ENCODE results near the gene WDR82.

WDR82 gene

DNA sequence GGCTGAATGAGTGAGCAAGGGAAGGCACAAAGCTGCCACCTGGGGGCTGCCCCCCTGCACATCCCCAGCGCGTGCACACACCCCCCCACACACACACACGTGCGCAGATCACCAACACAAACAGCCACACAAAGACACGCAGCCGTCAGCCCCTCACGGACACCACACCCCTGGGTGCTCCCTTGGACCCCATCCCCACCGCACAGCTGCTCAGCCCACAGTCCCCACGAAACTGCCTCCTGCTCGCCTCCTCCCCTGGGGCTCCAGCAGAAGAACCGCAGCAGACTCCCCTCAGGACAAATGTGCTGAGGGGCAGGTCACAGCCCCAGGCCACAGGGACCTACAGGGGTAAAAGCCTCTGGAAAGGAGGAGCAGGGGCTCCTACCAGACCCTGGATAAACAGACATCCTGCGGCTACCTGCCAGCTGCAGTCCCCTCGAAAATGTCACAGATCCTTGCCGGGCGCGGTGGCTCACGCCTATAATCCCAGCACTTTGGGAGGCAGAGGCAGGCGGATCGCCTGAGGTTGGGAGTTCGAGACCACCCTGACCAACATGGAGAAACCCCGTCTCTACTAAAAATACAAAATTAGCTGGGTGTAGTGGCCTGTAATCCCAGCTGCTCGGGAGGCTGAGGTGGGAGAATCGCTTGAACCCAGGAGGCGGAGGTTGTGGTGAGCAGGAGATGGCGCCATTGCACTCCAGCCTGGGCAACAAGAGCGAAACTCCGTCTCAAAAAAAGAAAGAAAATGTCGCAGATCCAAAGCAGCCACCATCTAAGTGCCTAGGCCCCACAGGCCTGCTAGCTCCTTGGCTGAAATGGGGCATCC lies 46.0 kb downstream of the WDR82 start:
- Histone ChIP-seq H3K9me3 (ENCODE audit: control insufficient read depth in 1 of 2, low read length in 2 of 2) (no peaks in the 10 kb centered on the region), H3K4me1 (ENCODE audit: control insufficient read depth in 1 of 2, insufficient read depth in 2 of 2, low read length in 2 of 2) (peaks cover 0 to 22% of the 10 kb centered on the region in 2 donors), H3K36me3 (ENCODE audit: control insufficient read depth in 1 of 2, insufficient read depth in 2 of 2, low read length in 2 of 2) (peaks cover 24 to 68% of the 10 kb centered on the region in 2 donors), H3K4me3 (ENCODE audit: low read depth in 1 of 2, low read length in 2 of 2) (no peak overlapping the region), H3K27me3 (ENCODE audit: low read depth, low read length) (no peaks in the 10 kb centered on the region), H3K27ac (ENCODE audit: low read length) (no peak overlapping the region)

DNA sequence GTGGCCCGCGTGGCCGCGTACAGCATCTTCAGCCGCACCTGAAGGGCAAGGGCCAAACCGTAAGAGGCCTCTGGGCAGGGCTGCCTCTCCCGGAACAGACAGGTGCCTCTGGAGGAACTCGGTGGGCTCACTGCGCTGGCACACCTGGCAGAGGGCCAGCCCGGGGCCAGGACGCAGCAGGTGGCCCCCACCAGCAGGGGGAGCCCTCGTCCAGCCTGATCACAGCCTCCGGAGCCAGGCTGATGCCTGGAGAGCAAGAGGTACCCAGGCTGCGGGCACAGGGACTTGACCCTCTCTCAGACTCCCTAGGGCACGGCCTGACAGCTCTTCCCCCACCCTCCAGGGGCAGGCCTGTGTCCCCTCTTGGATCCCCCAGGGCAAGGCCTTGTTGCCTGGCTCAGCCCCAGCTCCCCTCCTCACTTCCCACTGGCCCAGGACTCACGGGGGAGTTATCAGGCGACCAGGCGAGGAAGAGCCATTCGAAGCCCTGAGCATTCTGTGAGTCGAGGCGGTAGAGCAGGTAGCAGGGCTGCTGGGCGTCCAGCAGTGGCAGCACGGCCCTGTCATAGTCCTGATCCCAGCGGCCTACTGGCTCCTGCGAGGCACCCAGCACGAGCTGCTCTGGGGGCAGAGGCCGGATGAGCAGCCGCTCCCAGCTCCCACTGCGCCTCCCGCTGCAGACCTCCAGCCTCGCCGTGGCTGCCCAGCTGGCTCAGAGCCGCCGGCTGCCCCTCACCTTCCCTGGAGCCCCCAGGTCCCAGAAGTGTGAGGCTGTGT lies 46.8 kb downstream of the WDR82 start:
- H3K9me3 ChIP-seq (ENCODE audit: control insufficient read depth in 1 of 2, low read length in 2 of 2): no peaks in the 10 kb centered on the region
- no peak overlapping the region for H3K27ac ChIP-seq (ENCODE audit: low read length)
- H3K27me3 ChIP-seq (ENCODE audit: low read depth, low read length): no peaks in the 10 kb centered on the region
- H3K4me1 ChIP-seq (ENCODE audit: control insufficient read depth in 1 of 2, insufficient read depth in 2 of 2, low read length in 2 of 2): peaks cover 0 to 14% of the 10 kb centered on the region in 2 donors
- H3K4me3 ChIP-seq (ENCODE audit: low read depth in 1 of 2, low read length in 2 of 2): no peak overlapping the region
- H3K36me3 ChIP-seq (ENCODE audit: control insufficient read depth in 1 of 2, insufficient read depth in 2 of 2, low read length in 2 of 2): peaks cover 24 to 68% of the 10 kb centered on the region in 2 donors

DNA sequence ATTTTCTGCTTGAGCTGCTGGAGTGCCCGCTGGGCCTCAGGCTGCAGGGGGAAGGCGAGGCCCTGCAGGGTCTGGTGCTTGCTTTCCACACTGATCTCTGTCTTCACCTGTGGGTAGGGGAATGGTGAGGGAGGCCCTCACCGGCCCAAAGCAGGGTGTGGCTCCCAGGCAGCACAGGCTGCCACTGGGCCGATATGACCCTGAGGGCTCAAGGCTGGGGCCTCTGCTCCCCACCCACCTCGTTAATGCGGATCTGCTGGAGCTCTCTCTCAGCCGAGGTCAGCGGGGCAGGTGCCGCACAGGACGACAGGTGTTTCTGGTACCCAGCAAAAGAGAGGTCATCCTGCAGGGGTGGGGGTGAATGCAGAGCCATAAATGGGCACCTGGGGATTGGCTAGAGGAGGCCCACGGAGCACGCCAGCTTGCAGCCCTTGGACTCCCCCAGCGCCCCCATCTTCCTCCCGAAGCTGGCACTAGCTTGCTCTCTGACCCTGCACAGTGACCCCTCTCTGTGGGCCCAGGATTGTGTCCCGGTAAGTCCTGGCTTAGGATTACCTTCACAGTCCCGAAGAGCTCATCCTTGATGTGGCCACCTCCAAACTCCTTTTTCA lies 47.5 kb downstream of the WDR82 start:
- Histone ChIP-seq H3K9me3 (ENCODE audit: control insufficient read depth in 1 of 2, low read length in 2 of 2) (no peaks in the 10 kb centered on the region), H3K27ac (ENCODE audit: low read length) (no peak overlapping the region), H3K4me3 (ENCODE audit: low read depth in 1 of 2, low read length in 2 of 2) (no peak overlapping the region), H3K27me3 (ENCODE audit: low read depth, low read length) (no peaks in the 10 kb centered on the region), H3K36me3 (ENCODE audit: control insufficient read depth in 1 of 2, insufficient read depth in 2 of 2, low read length in 2 of 2) (peaks cover 24 to 68% of the 10 kb centered on the region in 2 donors), H3K4me1 (ENCODE audit: control insufficient read depth in 1 of 2, insufficient read depth in 2 of 2, low read length in 2 of 2) (peaks cover 0 to 8% of the 10 kb centered on the region in 2 donors)

DNA sequence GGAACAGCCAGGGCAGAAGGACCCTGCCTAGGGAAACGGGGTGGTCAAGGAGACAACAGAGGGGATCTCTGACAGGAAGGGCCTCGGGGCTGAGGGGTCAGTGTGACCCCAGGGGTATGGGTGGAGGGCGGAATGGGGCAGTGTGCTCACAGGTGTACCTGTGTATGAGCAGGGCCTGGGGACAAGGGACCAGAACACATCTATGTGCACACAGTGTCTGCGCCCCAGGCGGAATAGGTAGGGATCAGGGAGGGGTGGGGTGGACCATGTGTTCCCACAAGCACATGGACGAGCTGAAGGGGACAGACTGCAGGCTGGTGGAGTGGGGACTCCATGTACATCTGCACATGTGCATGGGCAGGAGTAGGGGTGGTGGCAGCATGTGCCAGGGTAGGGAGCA lies 48.0 kb downstream of the WDR82 start:
- H3K4me3 ChIP-seq (ENCODE audit: low read depth in 1 of 2, low read length in 2 of 2): no peak overlapping the region
- no peak overlapping the region for H3K27ac ChIP-seq (ENCODE audit: low read length)
- H3K36me3 ChIP-seq (ENCODE audit: control insufficient read depth in 1 of 2, insufficient read depth in 2 of 2, low read length in 2 of 2): peaks cover 24 to 68% of the 10 kb centered on the region in 2 donors
- peaks cover 0 to 4% of the 10 kb centered on the region in 2 donors for H3K4me1 ChIP-seq (ENCODE audit: control insufficient read depth in 1 of 2, insufficient read depth in 2 of 2, low read length in 2 of 2)
- H3K27me3 ChIP-seq (ENCODE audit: low read depth, low read length): no peaks in the 10 kb centered on the region
- no peaks in the 10 kb centered on the region for H3K9me3 ChIP-seq (ENCODE audit: control insufficient read depth in 1 of 2, low read length in 2 of 2)

DNA sequence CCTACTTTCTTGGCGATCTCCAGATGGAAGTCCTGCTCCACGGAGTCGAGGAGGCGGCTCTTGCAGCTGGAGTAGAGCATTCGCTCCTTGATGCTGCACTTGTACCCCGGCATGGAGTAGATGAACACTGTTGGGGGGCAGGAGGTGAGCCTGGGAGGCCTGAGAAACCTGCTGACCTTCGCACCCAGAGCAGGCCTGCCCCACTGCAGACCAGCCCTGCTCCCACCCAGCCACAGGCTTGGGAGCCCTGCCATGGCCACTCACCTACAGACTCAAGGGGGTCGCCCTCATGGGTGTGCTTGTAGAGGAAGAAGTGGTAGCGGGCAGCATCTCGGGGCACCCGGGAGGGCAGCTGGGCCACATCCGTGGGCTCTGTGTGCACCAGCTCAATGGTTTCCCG lies 48.8 kb downstream of the WDR82 start:
- Histone ChIP-seq H3K4me3 (ENCODE audit: low read depth in 1 of 2, low read length in 2 of 2) (no peak overlapping the region), H3K27ac (ENCODE audit: low read length) (no peak overlapping the region), H3K9me3 (ENCODE audit: control insufficient read depth in 1 of 2, low read length in 2 of 2) (no peaks in the 10 kb centered on the region), H3K36me3 (ENCODE audit: control insufficient read depth in 1 of 2, insufficient read depth in 2 of 2, low read length in 2 of 2) (peaks cover 24 to 64% of the 10 kb centered on the region in 2 donors), H3K27me3 (ENCODE audit: low read depth, low read length) (no peaks in the 10 kb centered on the region), H3K4me1 (ENCODE audit: control insufficient read depth in 1 of 2, insufficient read depth in 2 of 2, low read length in 2 of 2) (peaks cover 0 to 2% of the 10 kb centered on the region in 2 donors)

DNA sequence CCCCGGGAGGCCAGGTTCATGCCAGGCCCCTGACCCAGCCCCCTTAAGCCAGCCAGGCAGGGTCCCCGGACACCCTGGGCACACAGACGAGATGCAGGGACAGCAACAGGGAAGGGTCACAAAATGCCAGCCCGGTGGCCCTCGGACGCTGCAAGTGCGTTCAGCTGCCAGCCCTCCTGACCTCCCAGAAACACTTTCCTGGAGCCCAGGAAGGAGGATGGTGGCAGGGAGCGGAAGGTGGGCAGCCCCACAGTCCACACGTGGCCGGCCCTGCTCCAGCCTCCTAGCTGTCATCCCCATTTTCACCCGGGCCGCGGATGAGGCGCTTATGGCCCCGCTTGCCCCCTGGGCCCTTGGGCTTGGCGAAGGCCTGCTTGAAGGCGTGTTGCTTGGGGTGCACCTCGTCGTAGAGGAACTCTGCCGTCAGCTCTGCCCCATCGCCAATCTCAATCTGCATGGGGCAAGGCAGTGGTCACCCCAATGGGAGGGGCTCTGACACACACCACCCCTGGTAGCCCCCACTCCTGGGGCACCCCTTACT lies 49.6 kb downstream of the WDR82 start:
- H3K4me3 ChIP-seq (ENCODE audit: low read depth in 1 of 2, low read length in 2 of 2): no peak overlapping the region
- no peaks in the 10 kb centered on the region for H3K9me3 ChIP-seq (ENCODE audit: control insufficient read depth in 1 of 2, low read length in 2 of 2)
- peaks cover 21 to 56% of the 10 kb centered on the region in 2 donors for H3K36me3 ChIP-seq (ENCODE audit: control insufficient read depth in 1 of 2, insufficient read depth in 2 of 2, low read length in 2 of 2)
- H3K4me1 ChIP-seq (ENCODE audit: control insufficient read depth in 1 of 2, insufficient read depth in 2 of 2, low read length in 2 of 2): peaks cover 0 to 2% of the 10 kb centered on the region in 2 donors
- no peak overlapping the region for H3K27ac ChIP-seq (ENCODE audit: low read length)
- H3K27me3 ChIP-seq (ENCODE audit: low read depth, low read length): no peaks in the 10 kb centered on the region

DNA sequence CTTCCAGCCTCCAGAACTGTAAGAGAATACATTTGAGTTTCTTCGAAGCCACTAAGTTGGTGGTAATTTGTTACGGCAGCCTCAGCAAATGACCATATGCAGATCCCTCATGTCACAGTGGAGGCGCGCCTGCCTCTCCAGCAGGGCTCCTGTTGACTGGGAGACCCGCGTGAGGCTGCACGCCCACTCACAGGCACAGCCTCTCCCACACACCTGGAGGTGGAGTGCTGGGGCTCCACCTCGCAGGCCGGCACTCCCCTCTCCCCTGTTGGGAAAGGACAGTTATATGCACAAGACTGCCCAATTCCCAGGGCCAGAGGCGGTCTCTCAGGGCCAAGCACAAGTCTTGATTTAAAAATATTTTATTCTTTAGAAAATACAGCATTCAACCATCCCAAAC lies 50.2 kb downstream of the WDR82 start:
- H3K4me1 ChIP-seq (ENCODE audit: control insufficient read depth in 1 of 2, insufficient read depth in 2 of 2, low read length in 2 of 2): peaks cover 0 to 2% of the 10 kb centered on the region in 2 donors
- no peaks in the 10 kb centered on the region for H3K27me3 ChIP-seq (ENCODE audit: low read depth, low read length)
- H3K36me3 ChIP-seq (ENCODE audit: control insufficient read depth in 1 of 2, insufficient read depth in 2 of 2, low read length in 2 of 2): peaks cover 20 to 53% of the 10 kb centered on the region in 2 donors
- no peak overlapping the region for H3K27ac ChIP-seq (ENCODE audit: low read length)
- no peaks in the 10 kb centered on the region for H3K9me3 ChIP-seq (ENCODE audit: control insufficient read depth in 1 of 2, low read length in 2 of 2)
- H3K4me3 ChIP-seq (ENCODE audit: low read depth in 1 of 2, low read length in 2 of 2): no peak overlapping the region

DNA sequence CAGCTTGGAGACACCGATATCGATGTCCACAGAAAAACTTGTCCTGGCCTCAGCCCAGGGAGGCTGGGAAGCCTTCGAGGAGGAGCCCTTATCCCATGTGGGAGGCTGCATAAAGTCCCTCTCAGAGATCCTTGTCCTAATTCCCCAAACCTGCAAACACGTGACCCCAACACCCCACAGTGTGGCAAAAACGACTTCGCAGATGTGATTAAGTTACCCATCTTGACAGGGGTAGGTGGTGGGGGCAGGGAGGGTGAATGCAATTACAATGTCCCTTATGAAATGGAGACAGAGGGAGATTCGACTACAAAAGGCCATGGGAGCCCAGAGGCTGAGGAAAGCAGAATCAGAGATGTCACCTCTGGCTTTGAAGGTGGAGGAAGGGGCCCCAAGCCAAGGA lies 50.7 kb downstream of the WDR82 start:
- Histone ChIP-seq H3K27me3 (ENCODE audit: low read depth, low read length) (no peaks in the 10 kb centered on the region), H3K36me3 (ENCODE audit: control insufficient read depth in 1 of 2, insufficient read depth in 2 of 2, low read length in 2 of 2) (peaks cover 20 to 48% of the 10 kb centered on the region in 2 donors), H3K27ac (ENCODE audit: low read length) (no peak overlapping the region), H3K4me3 (ENCODE audit: low read depth in 1 of 2, low read length in 2 of 2) (no peak overlapping the region), H3K9me3 (ENCODE audit: control insufficient read depth in 1 of 2, low read length in 2 of 2) (no peaks in the 10 kb centered on the region), H3K4me1 (ENCODE audit: control insufficient read depth in 1 of 2, insufficient read depth in 2 of 2, low read length in 2 of 2) (no peaks in the 10 kb centered on the region)

DNA sequence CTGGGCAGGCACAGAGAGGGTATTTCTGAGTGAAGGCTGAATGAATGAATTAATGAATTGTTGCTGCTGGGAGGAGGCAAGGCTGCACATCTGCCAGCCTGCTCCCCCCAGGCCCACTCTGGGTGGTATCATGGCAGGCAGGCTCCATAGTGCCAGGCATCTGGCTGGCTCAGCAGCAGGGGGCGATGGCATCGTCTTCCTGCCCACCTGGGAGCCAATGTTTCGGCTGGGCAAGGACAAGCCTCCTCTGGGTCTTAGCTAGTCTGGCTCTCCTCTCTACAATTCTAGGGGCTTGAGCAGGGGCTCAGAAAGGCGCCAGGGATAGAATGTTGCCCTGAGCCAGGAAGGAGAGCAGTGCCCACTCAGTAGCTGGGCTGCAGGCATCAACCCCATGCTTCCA lies 51.3 kb downstream of the WDR82 start:
- peaks cover 20 to 42% of the 10 kb centered on the region in 2 donors for H3K36me3 ChIP-seq (ENCODE audit: control insufficient read depth in 1 of 2, insufficient read depth in 2 of 2, low read length in 2 of 2)
- H3K27me3 ChIP-seq (ENCODE audit: low read depth, low read length): no peaks in the 10 kb centered on the region
- no peak overlapping the region for H3K4me3 ChIP-seq (ENCODE audit: low read depth in 1 of 2, low read length in 2 of 2)
- H3K27ac ChIP-seq (ENCODE audit: low read length): no peak overlapping the region
- no peaks in the 10 kb centered on the region for H3K4me1 ChIP-seq (ENCODE audit: control insufficient read depth in 1 of 2, insufficient read depth in 2 of 2, low read length in 2 of 2)
- no peaks in the 10 kb centered on the region for H3K9me3 ChIP-seq (ENCODE audit: control insufficient read depth in 1 of 2, low read length in 2 of 2)

DNA sequence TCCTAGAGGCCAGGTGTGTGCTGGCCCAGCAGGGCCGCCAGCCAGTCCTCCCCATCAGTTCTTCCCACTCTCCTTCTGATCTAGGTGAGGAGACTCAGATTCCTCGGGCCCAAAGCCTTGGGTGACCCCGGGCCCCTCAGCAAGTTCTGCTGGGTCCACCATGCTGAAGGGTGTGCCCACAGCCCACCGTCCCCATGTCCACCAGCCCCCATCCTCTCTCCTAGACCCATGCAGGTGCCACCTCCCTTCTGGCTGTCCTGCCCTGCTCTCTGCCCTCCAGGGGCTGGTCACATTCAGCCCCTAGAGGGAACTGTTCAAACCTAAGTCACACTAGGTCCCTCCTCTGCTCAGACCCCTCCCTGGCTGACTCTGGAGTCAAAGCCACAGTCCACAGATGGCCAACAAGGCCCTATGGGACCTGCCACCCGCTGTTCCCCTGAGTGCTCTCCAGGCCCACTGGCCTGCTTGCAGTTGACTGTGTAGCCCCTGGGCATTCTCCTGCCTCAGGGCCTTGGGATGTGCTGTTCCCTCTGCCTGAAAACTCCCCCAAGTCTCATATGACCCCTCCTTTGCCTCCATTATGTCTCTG lies 52.1 kb downstream of the WDR82 start:
- H3K27me3 ChIP-seq (ENCODE audit: low read depth, low read length): no peaks in the 10 kb centered on the region
- H3K36me3 ChIP-seq (ENCODE audit: control insufficient read depth in 1 of 2, insufficient read depth in 2 of 2, low read length in 2 of 2): peaks cover 20 to 35% of the 10 kb centered on the region in 2 donors
- H3K9me3 ChIP-seq (ENCODE audit: control insufficient read depth in 1 of 2, low read length in 2 of 2): no peaks in the 10 kb centered on the region
- H3K4me3 ChIP-seq (ENCODE audit: low read depth in 1 of 2, low read length in 2 of 2): no peak overlapping the region
- no peak overlapping the region for H3K27ac ChIP-seq (ENCODE audit: low read length)
- H3K4me1 ChIP-seq (ENCODE audit: control insufficient read depth in 1 of 2, insufficient read depth in 2 of 2, low read length in 2 of 2): no peaks in the 10 kb centered on the region

Measured in muscle layer of duodenum (tissue), 2 donors.